Endothelial cell of umbilical vein (primary cell): ENCODE measurements around the gene TRAF3IP1. TPM values are rescaled to one million over a fixed set of nuclear protein-coding genes. Genes with fewer than 3 reads are reported as not detected.

Experiments
- BruUV-seq: library from RNA; stranded (reverse); fragments of 400-500 nt; replicated peaks from 2 replicates; lab custom pipeline; 2021; lab: Mats Ljungman, UMichigan
- CTCF ChIA-PET: fragments of 300-600, 350-600 bp; sonication (Branson Sonifier 250); formaldehyde crosslinking; loops from one replicate; lab custom pipeline; 2021; ENCODE audit warnings: antibody characterized with exemption, inconsistent platforms; lab: Charles Lee
- POLR2A ChIA-PET: fragments of 300-600, 350-600 bp; sonication (Branson Sonifier 250); formaldehyde crosslinking; loops from one replicate; lab custom pipeline; 2021; ENCODE audit warnings: antibody characterized with exemption, inconsistent platforms; lab: Charles Lee
- DNase-seq: peaks from one replicate; pipeline ENCODE4 v3.0.0-alpha.2; 2011; ENCODE audit warnings: low read depth, low spot score
- FAIRE-seq: peaks from 2 replicates; lab custom pipeline; 2011; peaks lifted over from hg19 to GRCh38; lab: Jason Lieb, UNC
- H2AFZ ChIP-seq: 2 replicates; pipeline ENCODE4 v1.6.0; 2012; ENCODE audit warnings: low read depth, low read length, control low read depth, inconsistent platforms
- H3K27ac ChIP-seq: 2 replicates; pipeline ENCODE4 v1.5.1; 2011; ENCODE audit warnings: low read depth, mild to moderate bottlenecking, control low read depth, low read length, moderate library complexity; ENCODE audit not compliant: insufficient read depth
- H3K27me3 ChIP-seq, 2 experiments: 2 replicates each; pipeline versions ENCODE4 v1.6.0 to v1.6.1; 2011; ENCODE audit warnings: low read length in 2 of 2, mixed read lengths in 1 of 2; ENCODE audit not compliant: control insufficient read depth in 2 of 2, insufficient read depth in 2 of 2
- H3K36me3 ChIP-seq, 2 experiments: 2 replicates in 1 of 2; 3 replicates in 1 of 2; pipeline ENCODE4 v1.5.1; 2011; ENCODE audit warnings: low read length in 2 of 2, mild to moderate bottlenecking in 1 of 2, moderate library complexity in 1 of 2; ENCODE audit not compliant: control insufficient read depth in 2 of 2, insufficient read depth in 2 of 2; ENCODE audit errors: extremely low read depth in 1 of 2
- H3K4me1 ChIP-seq: 3 replicates; pipeline ENCODE4 v1.5.1; 2011; ENCODE audit warnings: mild to moderate bottlenecking, low read length; ENCODE audit not compliant: control insufficient read depth, insufficient read depth; ENCODE audit errors: extremely low read depth
- H3K4me2 ChIP-seq: 2 replicates; pipeline ENCODE4 v1.6.1; 2011; ENCODE audit warnings: low read length, control low read depth, mixed read lengths; ENCODE audit not compliant: insufficient read depth
- H3K4me3 ChIP-seq, 3 experiments: fragments of 200-600 bp in 1 of 3; sonication (generic), shearing (Covaris generic) in 1 of 3; replicated peaks in 1 of 3; 2 replicates each; pipeline ENCODE4 v1.5.1; 2011 to 2016; ENCODE audit warnings: control low read depth in 3 of 3, low read length in 3 of 3, mild to moderate bottlenecking in 2 of 3, inconsistent platforms in 1 of 3, low read depth in 1 of 3, moderate library complexity in 1 of 3; ENCODE audit not compliant: insufficient read depth in 1 of 3
- H3K79me2 ChIP-seq: 2 replicates; pipeline ENCODE4 v1.6.0; 2012; ENCODE audit warnings: low read length, inconsistent platforms; ENCODE audit not compliant: control insufficient read depth, insufficient read depth
- H3K9ac ChIP-seq: replicated peaks from 2 replicates; pipeline ENCODE3; 2011; ENCODE audit warnings: low read length, control low read depth; ENCODE audit not compliant: insufficient read depth; ENCODE audit errors: extremely low read depth
- H3K9me1 ChIP-seq: replicated peaks from 3 replicates; pipeline ENCODE4 v1.6.0; 2011; ENCODE audit warnings: mild to moderate bottlenecking, low read length; ENCODE audit not compliant: control insufficient read depth, insufficient read depth; ENCODE audit errors: extremely low read depth
- H3K9me3 ChIP-seq: replicated peaks from 2 replicates; pipeline ENCODE4 v1.5.1; 2012; ENCODE audit warnings: low read length, inconsistent platforms; ENCODE audit not compliant: control insufficient read depth, insufficient read depth
- H4K20me1 ChIP-seq: replicated peaks from 2 replicates; pipeline ENCODE3; 2011; ENCODE audit warnings: mild to moderate bottlenecking, low read length; ENCODE audit not compliant: control insufficient read depth, insufficient read depth; ENCODE audit errors: extremely low read depth
- EZH2 ChIP-seq: IDR thresholded peaks from 2 replicates; pipeline ENCODE4 v1.6.1; 2012; ENCODE audit warnings: borderline replicate concordance, low read depth, mild to moderate bottlenecking, moderate library complexity, low read length, inconsistent platforms; ENCODE audit not compliant: severe bottlenecking
- FOS ChIP-seq: IDR thresholded peaks from 2 replicates; pipeline ENCODE4 v1.6.1; 2011; ENCODE audit warnings: mild to moderate bottlenecking, low read length, moderate library complexity, borderline replicate concordance; ENCODE audit not compliant: insufficient read depth
- GATA2 ChIP-seq: IDR thresholded peaks from 2 replicates; pipeline ENCODE4 v1.7.0; 2011; ENCODE audit warnings: low read depth, mild to moderate bottlenecking, moderate library complexity, mixed read lengths, low read length; ENCODE audit not compliant: insufficient read length, insufficient read depth
- JUN ChIP-seq: IDR thresholded peaks from 2 replicates; pipeline ENCODE4 v1.6.1; 2011; ENCODE audit warnings: borderline replicate concordance, low read depth; ENCODE audit not compliant: insufficient read length, insufficient read depth
- MAX ChIP-seq: IDR thresholded peaks from 2 replicates; pipeline ENCODE4 v1.6.1; 2011; ENCODE audit not compliant: insufficient read depth, insufficient read length
- MYC ChIP-seq: IDR thresholded peaks from one replicate; pipeline ENCODE4 v1.6.1; 2011; ENCODE audit warnings: mild to moderate bottlenecking, low read depth, low read length
- POLR2A ChIP-seq: IDR thresholded peaks from 2 replicates; pipeline ENCODE4 v1.6.1; 2012; ENCODE audit warnings: low read depth, mild to moderate bottlenecking, control low read depth, low read length
- POLR2AphosphoS5 ChIP-seq: IDR thresholded peaks from 2 replicates; pipeline ENCODE4 v1.6.1; 2012; ENCODE audit warnings: low read depth, mild to moderate bottlenecking, control low read depth, low read length, moderate library complexity; ENCODE audit not compliant: insufficient read depth
- dilution Hi-C: fragments of 300-500 bp; cut with MboI; formaldehyde crosslinking; loops from one replicate; pipeline ENCODE4 v1.15.0; 2019; ENCODE audit warnings: low sequenced_read_pairs; ENCODE audit not compliant: extremely low pct_ligation_motif_present
- intact Hi-C: fragments of 100-400 bp; cut with micrococcal nuclease; formaldehyde crosslinking; loops from one replicate; pipeline ENCODE4 v1.10.0; 2022
- polyA plus RNA-seq, 4 experiments: library from polyadenylated mRNA; depleted of rRNA in 3 of 4; stranded (reverse) in 3 of 4; unstranded in 1 of 4; fragments of >200 nt; gene quantifications; 2 replicates each; pipeline versions ENCODE4 v1.2.1 to v1.2.3, GENCODE V29; 2011 to 2012; ENCODE audit warnings: missing spikeins in 1 of 4
- total RNA-seq: library from RNA; stranded (reverse); gene quantifications from 2 replicates; pipeline ENCODE4 v1.2.3, GENCODE V29; 2021
- TF ChIP-seq, protein P1 (sequence below), 2 donors: IDR thresholded peaks; 1 replicate in 1 of 2; 2 replicates in 1 of 2; pipeline ENCODE4 v1.5.1; 2011; ENCODE audit warnings: low read length in 2 of 2, mild to moderate bottlenecking in 2 of 2, moderate library complexity in 2 of 2, control low read depth in 1 of 2, inconsistent platforms in 1 of 2, low read depth in 1 of 2; ENCODE audit not compliant: insufficient read depth in 1 of 2; ENCODE audit errors: extremely low read depth in 1 of 2

TRAF3IP1 gene
- total and polyA plus RNA-seq, 2 donors (not counting 3 experiments of a cell fraction or from before 2014, with no cell fraction given): 3.4 to 15.9 TPM

GRCh38 chr2:238382381-238382781 lies 62.1 kb downstream of the TRAF3IP1 start:
- no peaks in the 10 kb centered on the region for H3K27me3 ChIP-seq
- H3K79me2 ChIP-seq: no peaks in the 10 kb centered on the region
- H3K4me1 ChIP-seq: peaks cover 30% of the 10 kb centered on the region
- no peaks in the 10 kb centered on the region for H3K36me3 ChIP-seq
- dilution Hi-C loops: no loop called here
- intact Hi-C loops: no loop called here
- CTCF ChIA-PET: no interaction called here
- no peak for DNase-seq
- H2AFZ ChIP-seq: no peak overlapping the region
- H3K9me3 ChIP-seq: no peaks in the 10 kb centered on the region
- H3K9ac ChIP-seq: no peak overlapping the region
- H3K27ac ChIP-seq: no peak overlapping the region
- H3K9me1 ChIP-seq: no peaks in the 10 kb centered on the region
- H4K20me1 ChIP-seq: no peaks in the 10 kb centered on the region
- no peak for FAIRE-seq
- POLR2A ChIA-PET: no interaction called here
- TF ChIP-seq GATA2 (no peak), EZH2 (no peak), MYC (no peak), POLR2AphosphoS5 (no peak), FOS (no peak), JUN (no peak), MAX (no peak), POLR2A (no peak)
- TF ChIP-seq, protein P1, sequence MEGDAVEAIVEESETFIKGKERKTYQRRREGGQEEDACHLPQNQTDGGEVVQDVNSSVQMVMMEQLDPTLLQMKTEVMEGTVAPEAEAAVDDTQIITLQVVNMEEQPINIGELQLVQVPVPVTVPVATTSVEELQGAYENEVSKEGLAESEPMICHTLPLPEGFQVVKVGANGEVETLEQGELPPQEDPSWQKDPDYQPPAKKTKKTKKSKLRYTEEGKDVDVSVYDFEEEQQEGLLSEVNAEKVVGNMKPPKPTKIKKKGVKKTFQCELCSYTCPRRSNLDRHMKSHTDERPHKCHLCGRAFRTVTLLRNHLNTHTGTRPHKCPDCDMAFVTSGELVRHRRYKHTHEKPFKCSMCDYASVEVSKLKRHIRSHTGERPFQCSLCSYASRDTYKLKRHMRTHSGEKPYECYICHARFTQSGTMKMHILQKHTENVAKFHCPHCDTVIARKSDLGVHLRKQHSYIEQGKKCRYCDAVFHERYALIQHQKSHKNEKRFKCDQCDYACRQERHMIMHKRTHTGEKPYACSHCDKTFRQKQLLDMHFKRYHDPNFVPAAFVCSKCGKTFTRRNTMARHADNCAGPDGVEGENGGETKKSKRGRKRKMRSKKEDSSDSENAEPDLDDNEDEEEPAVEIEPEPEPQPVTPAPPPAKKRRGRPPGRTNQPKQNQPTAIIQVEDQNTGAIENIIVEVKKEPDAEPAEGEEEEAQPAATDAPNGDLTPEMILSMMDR (IDR thresholded peaks at IDR 0.05; ENCODE audit: extremely low read depth in 1 of 2, insufficient read depth in 1 of 2, low read depth in 1 of 2, low read length in 2 of 2): no peak
- BruUV-seq: no TSS peak
- no peak overlapping the region for H3K4me2 ChIP-seq
- H3K4me3 ChIP-seq: no peak overlapping the region
